ENCODE results near the gene OR6S1.
"Not testable (repeated sequence)": the region's sequence is repeated elsewhere in the genome, so short reads cannot be mapped to it uniquely, and the experiment has no call there.

OR6S1 gene

DNA sequence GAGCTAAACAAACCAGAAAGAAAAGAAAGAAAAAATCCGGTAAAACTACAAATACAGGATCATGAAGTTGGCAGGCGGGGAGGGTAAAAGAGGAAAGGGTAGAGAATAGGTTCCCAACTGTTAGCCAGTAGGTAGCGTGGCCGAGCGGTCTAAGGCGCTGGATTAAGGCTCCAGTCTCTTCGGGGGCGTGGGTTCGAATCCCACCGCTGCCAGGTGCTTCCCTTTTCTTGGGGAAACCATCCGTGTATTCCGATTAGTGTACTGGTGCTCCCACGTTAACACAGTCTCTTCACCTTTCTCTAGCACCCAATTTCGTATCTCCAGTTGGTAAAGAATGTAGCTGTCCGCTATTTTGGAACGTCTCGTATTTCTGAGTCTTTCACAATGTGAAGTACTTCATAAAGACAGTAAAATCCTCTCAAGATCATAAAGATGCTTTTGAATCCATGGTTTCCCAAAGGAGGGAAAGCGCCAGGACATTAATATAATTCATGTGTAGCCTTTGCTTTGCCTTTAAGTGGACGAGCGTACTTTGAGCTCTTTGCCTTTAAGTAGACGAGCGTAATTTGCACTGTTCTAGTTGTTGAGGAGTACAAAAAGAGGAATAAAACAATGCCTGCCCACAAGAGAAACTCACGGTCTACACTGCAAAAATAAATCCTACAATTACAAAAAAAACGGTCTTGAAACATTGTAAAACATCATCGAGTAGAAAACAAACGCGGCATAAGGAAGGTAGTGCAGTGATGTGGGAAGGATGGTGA, 31.3 kb downstream of the OR6S1 start:
- DNase-seq (ENCODE audit: low spot score), result peak; percentile 55

- peak; percentile 80 for DNase-seq (ENCODE audit: low spot score)
These were observed 32.1 kb downstream of the OR6S1 start for GRCh38 chr14:20609215-20610001.

DNA sequence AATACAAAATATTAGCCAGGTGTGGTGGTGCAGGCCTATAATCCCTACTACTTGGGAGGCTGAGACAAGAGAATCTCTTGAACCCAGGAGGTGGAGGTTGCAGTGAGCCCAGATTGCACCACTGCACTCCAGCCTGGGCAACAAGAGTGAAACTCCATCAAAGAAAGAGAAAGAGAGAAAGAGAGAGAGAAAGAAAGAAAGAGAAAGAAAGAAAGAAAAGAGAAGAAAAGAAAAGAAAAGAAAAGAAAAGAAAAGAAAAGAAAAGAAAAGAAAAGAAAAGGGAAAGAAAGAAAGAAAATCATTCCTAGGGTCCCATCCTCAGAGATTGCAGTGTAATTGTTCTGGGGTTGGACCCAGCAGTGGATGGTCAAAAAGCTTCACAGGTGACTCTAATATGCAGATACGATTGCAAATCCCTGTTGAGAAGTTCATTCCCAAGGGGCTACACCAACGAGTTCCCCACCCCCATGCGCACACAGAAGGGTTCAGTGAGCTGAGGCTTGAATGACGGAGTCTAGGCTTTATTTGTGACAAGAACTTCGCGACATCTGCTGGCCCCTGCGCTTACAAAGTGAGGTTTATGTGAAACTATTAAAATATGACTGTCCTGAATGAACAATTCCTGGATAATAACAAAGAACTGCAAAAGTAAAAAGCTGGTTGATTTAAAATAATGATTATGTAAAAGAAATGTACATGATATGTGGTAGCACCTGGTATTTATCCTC, 32.9 kb downstream of the OR6S1 start:
- DNase-seq (ENCODE audit: low spot score), result no peak

DNA sequence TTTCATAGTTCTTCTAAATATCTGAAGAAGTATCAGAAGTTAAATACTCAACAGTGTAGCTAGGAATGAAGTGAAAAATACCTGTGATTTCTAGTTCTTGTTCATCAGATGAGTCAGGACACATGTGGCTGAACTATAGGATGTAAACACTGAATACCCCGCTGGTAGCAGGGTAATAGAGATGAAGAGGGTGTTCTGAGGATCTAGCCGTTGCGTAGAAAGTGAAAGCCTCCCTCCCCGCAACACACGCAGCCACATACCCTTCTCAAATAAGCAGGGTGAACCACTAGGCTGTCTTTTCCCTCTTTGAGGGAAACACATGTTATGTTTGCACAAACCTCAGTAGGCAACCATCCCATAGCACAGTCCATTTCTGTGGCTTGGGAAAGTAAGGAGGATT, 33.9 kb downstream of the OR6S1 start:
- DNase-seq (ENCODE audit: low spot score), result no peak

- DNase-seq (ENCODE audit: low spot score), result no peak
These were observed 34.6 kb downstream of the OR6S1 start for GRCh38 chr14:20606902-20607242.

DNA sequence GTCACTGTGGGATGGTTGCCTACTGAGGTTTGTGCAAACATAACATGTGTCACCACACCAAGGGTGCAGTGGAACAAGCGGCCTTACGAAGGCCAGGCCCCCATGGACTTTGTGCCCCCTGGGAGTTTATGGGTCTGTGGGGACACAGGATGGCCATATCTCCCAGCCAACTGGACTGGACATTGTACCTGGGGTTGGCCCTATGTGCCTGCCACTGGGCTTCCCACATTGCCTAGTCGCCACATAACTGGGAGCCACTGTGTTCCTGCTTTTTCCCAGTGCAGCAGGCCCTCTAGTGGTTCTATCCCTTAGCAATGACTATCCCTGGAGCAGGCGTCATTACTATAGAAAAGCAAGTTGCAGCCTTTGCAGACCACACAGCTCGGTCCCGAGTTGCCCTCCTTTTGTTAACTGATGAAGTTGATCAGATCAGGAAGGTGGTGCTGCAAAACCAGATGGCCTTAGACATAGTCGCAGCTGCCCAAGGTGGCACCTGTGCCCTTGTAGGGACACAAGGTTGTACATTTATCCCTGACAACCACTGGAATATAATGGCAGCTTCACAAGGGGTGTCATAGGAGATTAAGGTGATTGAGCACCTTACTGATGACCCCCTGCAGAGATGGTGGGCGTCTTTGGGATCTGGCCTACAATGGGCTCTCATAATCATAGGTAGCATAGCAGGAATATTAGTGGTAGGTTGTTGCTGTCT, 35.1 kb downstream of the OR6S1 start:
- DNase-seq (ENCODE audit: low spot score), result peak; percentile 43

DNA sequence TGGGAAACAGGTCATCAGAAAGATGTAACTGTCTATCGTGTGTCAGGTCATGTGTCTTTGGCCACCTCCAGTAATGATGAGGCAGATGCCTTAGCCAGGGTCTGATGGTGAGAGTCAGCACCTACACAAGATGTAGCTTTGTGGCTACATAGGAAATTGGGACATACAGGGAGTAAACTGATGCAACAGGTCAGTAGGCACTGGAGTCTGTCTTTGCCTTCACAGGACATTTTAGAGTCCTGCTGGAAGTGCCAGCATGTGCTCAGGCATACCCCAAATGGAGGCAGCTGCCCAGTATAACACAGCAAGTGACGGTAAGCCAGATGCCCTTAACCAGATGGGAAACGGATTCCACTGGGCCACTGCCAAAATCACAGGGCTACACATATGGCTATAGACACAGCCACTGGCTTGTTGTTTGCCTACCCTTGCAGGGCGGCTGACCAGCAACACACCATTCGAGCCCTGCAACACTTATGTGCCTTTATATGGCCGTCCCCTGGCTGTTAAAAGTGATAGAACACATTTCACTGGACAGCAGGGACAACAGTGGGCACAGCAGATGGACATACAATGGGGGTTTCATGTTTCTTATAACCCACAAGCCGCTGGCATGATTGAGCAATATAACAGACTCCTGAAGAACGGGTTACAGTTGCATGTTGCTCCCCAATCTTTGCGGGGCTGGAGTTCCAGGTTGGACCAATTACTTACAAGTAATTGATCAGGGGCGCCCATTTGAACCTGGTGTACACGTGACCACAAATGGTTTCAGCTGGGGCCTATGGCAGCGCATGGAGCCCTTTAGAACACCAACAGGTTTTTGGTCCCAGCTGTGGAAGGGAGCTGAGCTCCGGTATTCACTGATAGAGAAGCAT, 37.4 kb downstream of the OR6S1 start:
- DNase-seq (ENCODE audit: low spot score), result no peak

GRCh38 chr14:20602583-20602982, 38.9 kb downstream of the OR6S1 start:
- no peak for DNase-seq (ENCODE audit: low spot score)

DNA sequence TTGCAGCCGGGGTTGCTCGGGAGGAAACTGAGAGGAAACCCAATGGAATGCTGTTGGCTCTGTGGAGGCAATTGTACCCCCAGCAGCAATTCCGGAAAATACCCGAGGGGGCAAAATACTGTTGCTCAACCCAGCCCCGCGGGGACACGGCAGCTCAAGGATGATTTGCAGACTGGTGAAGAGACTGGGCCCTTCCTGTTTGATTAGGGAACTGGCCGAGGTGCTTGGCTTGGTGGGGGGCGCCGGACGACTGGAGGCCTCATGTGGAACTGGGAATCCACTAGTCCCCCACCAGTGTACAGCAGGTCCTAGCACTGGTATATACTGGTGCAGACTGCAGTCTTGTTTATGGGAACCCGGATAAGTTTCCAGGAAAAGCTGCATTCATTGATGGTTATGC, 40.0 kb downstream of the OR6S1 start:
- no peak for DNase-seq (ENCODE audit: low spot score)

DNA sequence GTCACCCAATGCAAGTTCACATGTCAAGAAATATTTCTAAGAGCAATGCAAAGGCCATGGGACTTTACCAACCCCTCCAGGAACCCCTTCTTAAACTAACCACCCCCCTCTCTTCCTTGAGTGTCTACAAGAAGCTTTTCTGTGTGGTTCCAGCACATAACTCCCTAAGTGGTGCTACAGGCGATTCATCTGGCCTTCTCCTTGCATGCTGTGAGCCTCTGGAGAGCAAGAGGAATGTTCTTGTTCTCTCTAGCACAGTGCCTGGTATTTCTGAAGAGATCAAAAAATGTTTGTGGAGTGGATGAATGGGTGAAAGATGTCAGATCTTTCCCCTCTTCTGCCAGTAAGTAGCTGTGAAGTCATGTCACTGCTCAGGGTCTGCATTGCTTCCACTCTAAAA, 44.4 kb downstream of the OR6S1 start:
- no peak for DNase-seq (ENCODE audit: low spot score)

- DNase-seq (ENCODE audit: low spot score), result not testable (repeated sequence)
These were observed 45.8 kb downstream of the OR6S1 start for GRCh38 chr14:20595726-20596125.

DNA sequence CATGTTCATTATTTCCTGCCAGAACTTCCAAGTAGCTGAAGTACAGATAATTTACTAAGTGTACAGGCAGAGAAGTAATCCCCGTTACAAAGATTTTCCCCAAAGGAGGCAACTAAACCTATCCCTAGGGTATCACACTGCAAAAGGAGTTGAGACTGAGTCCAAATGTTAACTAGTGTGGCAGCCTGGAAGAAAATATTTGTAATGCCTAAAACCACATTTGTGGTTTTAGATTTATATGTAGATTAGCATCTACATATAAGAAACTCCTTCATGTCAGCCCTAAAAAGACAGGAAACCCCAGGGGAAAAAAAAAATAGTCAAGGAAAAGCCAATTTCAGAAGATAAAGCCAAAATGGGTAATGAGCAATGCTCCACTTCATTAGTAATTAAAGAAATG, 48.9 kb downstream of the OR6S1 start:
- DNase-seq (ENCODE audit: low spot score), result no peak

DNA sequence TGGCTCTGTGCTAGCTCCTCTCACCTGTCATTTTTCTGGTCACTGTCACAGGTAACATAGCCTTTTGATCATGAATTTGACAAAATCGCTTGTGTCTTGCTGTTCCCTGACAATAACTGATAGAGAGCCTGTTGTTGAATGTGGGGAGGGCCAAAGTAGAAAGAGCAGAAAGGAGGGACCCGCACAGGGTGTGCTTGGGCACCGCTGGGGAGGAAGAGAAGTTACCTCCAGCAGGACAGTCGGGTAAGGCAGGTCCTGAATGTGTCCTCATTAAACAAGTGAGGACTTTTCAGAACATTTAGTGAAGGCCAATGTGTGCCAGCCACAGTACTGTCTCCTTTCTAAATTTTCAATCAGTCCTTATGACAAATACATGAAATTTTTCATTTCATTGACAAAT, 50.3 kb downstream of the OR6S1 start, which contains the start of gene RNASE12:
RNASE12 (minus strand) TSS at position 142 of the 400 bp plus-strand sequence. CDS start 653 bp downstream, outside the sequence.
- no peak for DNase-seq (ENCODE audit: low spot score)

Measured in AG20443 (cell line).